Fibroblast of gingiva (primary cell): Measurements from ENCODE around the gene FSTL5.
A peak's percentile ranks its signal among the peaks of the same experiment; 100 is the strongest.

Source experiments
- DNase-seq: peaks from one replicate; pipeline ENCODE4 v3.0.0-alpha.2; 2011; ENCODE audit warnings: low read depth

FSTL5 gene

GRCh38 chr4:161704040-161704439 is 459.8 kb downstream of the FSTL5 start:
- DNase-seq = no peak

DNA sequence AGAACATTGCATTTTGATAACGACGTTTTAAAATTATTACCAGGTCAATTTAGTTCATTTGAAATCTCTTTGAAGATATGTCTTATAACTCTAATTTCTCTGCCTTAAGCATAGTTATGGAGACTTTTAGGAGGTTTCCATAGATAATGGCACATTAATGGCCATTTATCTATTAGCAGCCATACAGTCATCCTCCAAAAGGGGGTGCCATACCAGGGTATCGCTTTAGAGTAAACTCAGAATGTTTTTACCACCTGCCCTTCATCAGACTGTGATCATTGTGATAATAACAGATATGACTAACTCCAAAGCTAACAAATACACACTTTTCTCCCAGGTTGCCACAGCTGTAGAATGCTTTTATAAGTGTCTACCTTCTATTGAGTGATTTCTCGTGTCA is 461.5 kb downstream of the FSTL5 start:
- no peak for DNase-seq

DNA sequence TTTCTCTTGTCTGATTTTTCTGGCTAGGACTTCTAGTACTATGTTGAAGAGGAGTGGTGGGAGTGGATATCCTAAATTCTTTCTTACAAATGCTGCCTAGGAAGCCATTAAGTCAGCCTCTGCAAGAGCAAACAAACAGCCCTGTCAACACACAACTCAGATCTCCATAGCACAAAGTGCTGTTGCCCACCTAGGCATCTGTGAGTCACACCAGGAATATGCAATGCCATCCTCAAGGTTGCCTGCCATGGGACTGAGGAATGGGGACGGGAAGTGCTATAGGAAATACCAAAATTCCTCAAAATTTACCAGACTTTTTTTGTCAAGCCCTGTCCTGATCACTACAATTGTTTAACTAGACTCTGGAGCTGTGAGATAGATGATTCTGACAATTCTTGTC is 466.9 kb downstream of the FSTL5 start:
- no peak for DNase-seq

DNA sequence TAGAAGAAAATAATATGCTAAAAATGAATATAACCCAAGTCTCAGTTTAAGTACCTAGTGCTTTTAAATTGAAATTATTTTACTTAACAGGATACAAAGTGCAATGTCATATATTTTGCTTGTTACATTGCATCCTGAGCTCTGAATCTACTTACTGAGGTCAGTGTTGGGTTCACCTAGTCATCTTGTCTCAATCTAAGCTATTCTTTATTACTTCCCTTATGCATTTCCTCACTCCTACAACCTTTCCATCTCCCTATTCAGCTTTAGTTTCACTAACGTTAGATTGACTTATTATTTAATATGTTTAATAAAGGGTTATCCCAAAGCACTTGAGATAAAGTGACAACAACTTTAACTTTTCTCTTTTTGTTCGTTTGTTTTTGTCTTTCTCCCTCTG is 483.7 kb downstream of the FSTL5 start:
- no peak for DNase-seq

GRCh38 chr4:161664740-161665139 is 499.1 kb downstream of the FSTL5 start:
- DNase-seq = no peak

DNA sequence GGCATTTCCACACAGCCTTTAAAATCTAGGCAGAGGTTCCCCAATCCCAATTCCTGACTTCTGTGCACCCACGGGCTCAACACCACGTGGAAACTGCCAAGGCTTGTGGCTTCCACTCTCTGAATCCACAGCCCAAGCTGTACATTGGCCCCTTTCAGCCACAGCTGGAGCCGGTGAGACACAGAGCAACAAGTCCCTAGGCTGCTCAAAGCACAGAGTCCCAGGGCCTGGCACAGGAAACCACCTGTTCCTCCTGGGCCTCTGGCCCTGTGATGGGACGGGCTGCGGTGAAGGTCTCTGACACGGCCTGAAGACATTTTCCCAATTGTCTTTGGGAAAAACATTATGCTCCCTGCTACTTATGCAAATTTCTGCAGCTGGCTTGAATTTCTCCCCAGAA is 500.0 kb downstream of the FSTL5 start:
- DNase-seq = no peak

- no peak for DNase-seq
Observed at GRCh38 chr4:161658676-161659075, 505.1 kb downstream of the FSTL5 start.

DNA sequence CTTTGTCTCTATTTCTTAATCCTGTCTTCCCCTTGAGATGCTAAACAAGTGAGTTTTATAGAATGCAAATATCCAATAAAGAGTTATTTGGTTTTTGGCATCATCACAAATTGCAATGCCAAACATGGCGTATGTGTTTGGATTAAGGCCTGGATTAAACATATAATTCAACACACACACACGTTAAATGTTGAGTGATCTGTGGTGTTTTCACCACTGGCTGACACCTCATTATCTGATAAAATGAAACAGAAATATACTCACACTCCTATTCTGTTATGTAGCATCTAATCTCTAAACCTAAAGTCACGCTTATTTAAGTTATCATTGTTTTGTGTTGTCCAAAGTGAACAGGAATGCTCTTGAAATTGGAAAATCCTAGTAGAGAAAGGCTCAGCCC is 506.2 kb downstream of the FSTL5 start:
- DNase-seq = no peak

- no peak for DNase-seq
Observed at GRCh38 chr4:161656594-161656993, 507.2 kb downstream of the FSTL5 start.

DNA sequence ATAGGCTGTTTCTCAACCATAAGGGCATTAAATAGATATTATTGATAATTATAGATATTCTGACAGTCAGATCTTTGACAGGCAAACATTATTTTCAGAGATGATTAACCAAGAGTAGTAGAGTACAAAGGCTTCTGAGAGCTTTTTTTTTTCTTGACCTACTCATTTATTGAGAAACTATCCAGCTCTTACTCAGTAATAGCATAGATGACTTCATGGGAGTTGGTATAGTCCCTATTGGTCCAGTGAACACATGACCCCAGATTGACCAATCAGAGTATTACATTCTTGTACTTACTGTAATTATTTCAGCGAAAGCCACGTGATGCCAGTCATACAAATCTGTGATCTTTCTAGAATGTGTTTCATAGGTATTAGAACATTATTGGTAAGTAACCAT is 508.7 kb downstream of the FSTL5 start:
- no peak for DNase-seq

DNA sequence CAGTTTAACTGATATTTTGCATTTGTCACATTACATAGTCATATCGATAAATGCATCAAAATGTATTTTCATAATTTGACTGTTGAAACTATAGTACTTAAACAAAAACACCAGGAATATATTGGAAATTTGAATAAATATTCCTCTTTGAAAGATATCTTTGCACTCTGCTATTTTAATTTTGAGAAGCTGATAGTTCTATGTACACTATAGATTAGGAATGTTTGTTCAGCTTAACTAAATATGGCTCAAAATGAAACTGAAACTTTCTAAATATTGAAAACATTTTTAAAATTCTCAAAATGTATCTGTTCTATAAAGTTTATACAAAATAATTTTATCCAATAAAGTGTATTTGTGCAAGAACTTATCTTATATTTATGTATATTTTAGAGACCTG is 510.1 kb downstream of the FSTL5 start:
- no peak for DNase-seq

- no peak for DNase-seq
Observed at GRCh38 chr4:161651586-161651985, 512.2 kb downstream of the FSTL5 start.

- no peak for DNase-seq
Observed at GRCh38 chr4:161650812-161651211, 513.0 kb downstream of the FSTL5 start.

DNA sequence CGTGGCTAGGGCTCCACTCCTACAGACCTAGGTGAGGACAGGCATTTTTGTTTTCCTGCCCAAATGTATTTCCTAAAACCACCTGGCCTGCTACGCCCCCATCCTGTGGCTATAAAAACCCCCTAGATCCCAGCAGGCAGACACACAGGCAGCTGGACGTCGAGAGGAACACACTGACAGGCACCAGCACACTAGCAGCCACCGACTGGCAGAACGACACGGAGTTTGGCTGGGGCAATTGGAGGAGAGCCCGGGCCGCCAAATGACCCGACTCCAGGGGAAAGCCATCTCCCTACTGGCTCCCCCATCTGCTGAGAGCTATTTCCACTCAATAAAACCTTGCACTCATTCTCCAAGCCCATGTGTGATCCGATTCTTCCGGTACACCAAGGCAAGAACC is 516.0 kb downstream of the FSTL5 start:
- no peak for DNase-seq

DNA sequence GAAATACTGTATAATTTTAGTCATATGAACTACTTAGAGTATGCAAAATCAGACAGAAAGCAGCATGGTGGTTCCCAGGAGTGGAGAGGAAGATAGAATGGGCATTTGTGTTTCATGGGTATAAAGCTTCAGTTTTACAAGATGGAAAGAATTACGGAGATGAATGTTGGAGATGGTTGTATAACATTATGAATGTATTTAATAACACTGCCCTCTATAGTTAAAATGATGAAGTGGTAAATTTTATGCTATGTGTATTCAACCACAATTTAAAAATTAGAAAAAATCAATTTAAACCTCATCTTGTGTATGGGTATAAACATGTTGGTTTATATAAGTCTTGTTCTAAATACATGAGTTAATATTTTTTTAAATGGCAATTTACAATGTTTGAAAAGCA is 521.1 kb downstream of the FSTL5 start:
- no peak for DNase-seq

GRCh38 chr4:161629694-161630441 is 533.9 kb downstream of the FSTL5 start:
- no peak for DNase-seq

- no peak for DNase-seq
Observed at GRCh38 chr4:161604516-161605300, 559.1 kb downstream of the FSTL5 start.

DNA sequence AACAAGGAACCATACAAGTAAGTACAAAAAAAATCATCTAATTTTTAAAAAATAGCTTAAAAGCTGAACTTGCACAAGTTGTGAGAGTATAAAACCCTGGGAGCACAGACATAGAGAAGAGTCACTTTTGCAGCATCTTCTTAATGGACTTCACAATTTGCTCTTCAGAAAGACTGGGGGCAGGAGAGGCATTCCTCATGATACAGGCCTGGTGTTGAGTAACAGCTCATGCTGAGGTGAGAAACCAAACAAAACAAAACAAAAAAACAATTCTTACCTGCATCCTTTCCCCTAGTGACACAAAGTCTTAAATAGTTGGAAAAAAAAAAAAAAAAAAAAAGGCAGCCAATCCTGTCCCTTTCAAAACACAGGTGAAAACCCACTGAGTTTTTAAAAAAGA is 562.8 kb downstream of the FSTL5 start:
- no peak for DNase-seq

- no peak for DNase-seq
Observed at GRCh38 chr4:161595230-161595771, 568.5 kb downstream of the FSTL5 start.

GRCh38 chr4:161585011-161585410 is 578.8 kb downstream of the FSTL5 start:
- DNase-seq = no peak

GRCh38 chr4:161583549-161583948 is 580.3 kb downstream of the FSTL5 start:
- no peak for DNase-seq

- DNase-seq = peak; percentile 2
Observed at GRCh38 chr4:161581262-161582230, 582.3 kb downstream of the FSTL5 start.
